Measurements from ENCODE around the gene SORT1. TPM values are rescaled to one million over a fixed set of nuclear protein-coding genes. Genes with fewer than 3 reads are reported as not detected.

The SORT1 gene
- total and polyA plus RNA-seq, 2 of the 13 experiments (the other 11 are each of a cell fraction or from before 2014, with no cell fraction given) = 32.4 to 93.0 TPM

GRCh38 chr1:109441069-109441468 is 43.4 kb upstream of the SORT1 start (continued):
- peak; percentile 92 for TF ChIP-seq RERE (CRISPR knock-in tag; IDR thresholded peaks at IDR 0.05; ENCODE audit: low read depth)

GRCh38 chr1:109438798-109439297 is 41.1 kb upstream of the SORT1 start:
- no peaks in the 10 kb centered on the region for H3K79me2 ChIP-seq (ENCODE audit: insufficient read depth, low read length)
- in situ Hi-C loops (cut with HindIII; ENCODE audit: extremely low pct_ligation_motif_present, low pct_unique_long_range_greater_than_20kb) = no loop called here
- CTCF ChIA-PET (ENCODE audit: low intra/inter-chr PET ratio, low total read pairs) = no interaction called here
- no peak overlapping the region for H2AFZ ChIP-seq (ENCODE audit: low read length)
- H3K9ac ChIP-seq (ENCODE audit: insufficient read depth, low read depth, low read length) = no peak overlapping the region
- intact Hi-C loops (cut with micrococcal nuclease; ENCODE audit: unreplicated experiment) = no loop called here
- H3K4me1 ChIP-seq (ENCODE audit: insufficient read depth, low read length) = peaks cover 38% of the 10 kb centered on the region
- peak; percentile 72 for DNase-seq (ENCODE audit: low spot score)
- ATAC-seq = peak; percentile 78
- POLR2A ChIA-PET = interaction anchor here (1.7 kb wide), 1 partner anchor 12 kb away, joined by 12 read pairs; the partner anchor contains the start of gene PSMA5
- H3K4me2 ChIP-seq (ENCODE audit: low read depth, low read length) = peak overlapping the region; percentile 38
- no peaks in the 10 kb centered on the region for H4K20me1 ChIP-seq (ENCODE audit: insufficient read depth, low read length)
- no peak for FAIRE-seq
- H3K36me3 ChIP-seq (replicated peaks in 1 of 2; ENCODE audit: control insufficient read depth in 1 of 2, insufficient read depth in 2 of 2, low read length in 2 of 2) = no peaks in the 10 kb centered on the region
- no peak overlapping the region for H3K27ac ChIP-seq (ENCODE audit: extremely low read length, insufficient read depth, low read length)
- H3K27me3 ChIP-seq (ENCODE audit: control insufficient read depth in 1 of 2, insufficient read depth in 2 of 2, low read length in 2 of 2) = peaks cover 0 to 20% of the 10 kb centered on the region in 2 experiments; a peak in 3 of 5 replicates
- no peak overlapping the region for H3K4me3 ChIP-seq (replicated peaks in 1 of 3; ENCODE audit: insufficient read depth in 1 of 3, low read depth in 2 of 3, low read length in 3 of 3)
- no peaks in the 10 kb centered on the region for H3K9me3 ChIP-seq (ENCODE audit: low read length)
- no TSS peak for BruUV-seq (replicated peaks)
- WGBS (ENCODE audit: low lambda C conversion rate) = 3% methylated on average over 3 of the region's 3 CpGs
- 0 out of 2 replicates have a peak, but pooled peaks have one; percentile 48 for TF ChIP-seq JUN (CRISPR knock-in tag; IDR thresholded peaks at IDR 0.05)
- 0 out of 2 replicates have a peak, but pooled peaks have one; percentile 70 for TF ChIP-seq HMGXB3 (CRISPR knock-in tag; IDR thresholded peaks at IDR 0.05; ENCODE audit: borderline replicate concordance)
- TF ChIP-seq YY1 (IDR thresholded peaks at IDR 0.05; ENCODE audit: insufficient read depth, insufficient replicate concordance, low read depth, low read length) = no peak
- TF ChIP-seq ZNF850 (CRISPR knock-in tag; conservative IDR thresholded peaks at IDR 0.05) = no peak
- TF ChIP-seq CTCF (CRISPR knock-in tag; IDR thresholded peaks at IDR 0.05) = no peak
- no peak for TF ChIP-seq ZNF510 (CRISPR knock-in tag; IDR thresholded peaks at IDR 0.05; ENCODE audit: low read depth)
